Ureter (tissue), 1 donor: ENCODE measurements around the gene TNRC6B. TPM values are rescaled to one million over a fixed set of nuclear protein-coding genes. Genes with fewer than 3 reads are reported as not detected.
"Not testable (repeated sequence)": the region's sequence is repeated elsewhere in the genome, so short reads cannot be mapped to it uniquely, and the experiment has no call there.

Source experiments
- DNase-seq: peaks from one replicate; pipeline ENCODE4 v3.0.0-alpha.2; 2020; ENCODE audit warnings: low spot score
- total RNA-seq: library from RNA; stranded (reverse); gene quantifications from one replicate; pipeline ENCODE4 v1.2.4, GENCODE V29; 2023
- donor health status: DM: yes; HTN: yes; CAD: no.

The TNRC6B gene
- total RNA-seq, 1 donor from 2014 or later = 63.3 TPM

GRCh38 chr22:40348025-40348658 is 170.4 kb downstream of the TNRC6B start:
- no peak for DNase-seq

DNA sequence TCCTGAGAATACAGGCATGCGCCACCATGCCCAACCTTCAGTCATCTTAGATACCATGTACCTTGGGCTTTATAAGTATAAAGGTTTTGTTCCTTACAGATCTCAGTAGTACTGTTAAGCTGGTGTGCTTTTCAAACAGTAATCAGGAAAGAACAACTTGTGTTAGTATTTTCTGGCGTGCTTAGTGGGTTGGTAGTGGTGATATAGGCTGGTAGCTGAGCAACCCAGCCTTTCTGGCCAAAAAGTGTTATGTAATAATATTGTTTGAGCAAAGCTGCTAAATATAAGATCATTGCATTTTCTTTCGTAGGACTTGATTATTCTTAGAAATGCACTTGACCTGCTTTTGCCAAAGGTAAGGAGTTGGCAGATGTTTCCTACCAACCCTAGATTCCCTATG is 175.0 kb downstream of the TNRC6B start:
- no peak for DNase-seq

- no peak for DNase-seq
Measured at GRCh38 chr22:40361100-40361499, 183.4 kb downstream of the TNRC6B start.

DNA sequence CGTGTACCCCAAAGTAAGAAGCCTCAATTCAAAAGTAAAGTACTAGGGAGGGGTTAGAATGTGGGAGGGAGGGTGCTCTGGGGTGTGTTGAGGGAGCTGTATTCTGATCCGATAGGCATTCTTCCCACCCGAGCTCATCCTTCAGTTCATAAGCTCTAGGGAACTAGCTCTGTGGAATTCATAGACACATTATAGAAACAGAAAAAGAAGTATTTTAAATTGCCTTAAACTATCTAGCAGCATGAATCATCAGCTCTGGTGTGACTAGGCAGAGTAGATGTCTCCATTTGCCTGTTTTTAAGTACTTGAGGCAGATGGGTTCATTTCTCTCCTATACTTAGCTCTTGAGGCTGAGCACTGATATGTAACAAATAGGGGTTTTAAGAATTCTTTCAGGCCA is 185.3 kb downstream of the TNRC6B start:
- DNase-seq = no peak

DNA sequence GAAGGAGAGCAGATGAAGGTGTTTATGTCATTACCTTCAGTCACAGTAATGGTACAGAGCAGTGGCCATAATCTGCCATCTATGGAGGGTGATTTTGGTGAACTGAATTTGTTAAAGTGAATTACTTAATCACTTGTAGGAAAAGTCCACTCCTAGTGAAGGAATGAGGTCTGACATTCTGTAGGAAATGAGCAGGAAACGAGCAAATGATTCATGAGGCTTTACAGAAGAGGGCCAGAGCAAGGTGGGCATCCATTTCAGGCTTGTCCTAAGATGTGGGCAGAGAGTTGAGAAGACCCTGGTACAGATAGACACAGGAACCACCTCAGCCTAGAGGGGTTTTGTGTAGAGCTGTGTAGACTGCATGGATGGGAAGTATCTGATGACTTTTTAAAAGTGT is 186.7 kb downstream of the TNRC6B start:
- DNase-seq = no peak

GRCh38 chr22:40366068-40366467 is 188.3 kb downstream of the TNRC6B start:
- no peak for DNase-seq

GRCh38 chr22:40367342-40367741 is 189.6 kb downstream of the TNRC6B start:
- no peak for DNase-seq

- no peak for DNase-seq
Measured at GRCh38 chr22:40368016-40368415, 190.3 kb downstream of the TNRC6B start.

DNA sequence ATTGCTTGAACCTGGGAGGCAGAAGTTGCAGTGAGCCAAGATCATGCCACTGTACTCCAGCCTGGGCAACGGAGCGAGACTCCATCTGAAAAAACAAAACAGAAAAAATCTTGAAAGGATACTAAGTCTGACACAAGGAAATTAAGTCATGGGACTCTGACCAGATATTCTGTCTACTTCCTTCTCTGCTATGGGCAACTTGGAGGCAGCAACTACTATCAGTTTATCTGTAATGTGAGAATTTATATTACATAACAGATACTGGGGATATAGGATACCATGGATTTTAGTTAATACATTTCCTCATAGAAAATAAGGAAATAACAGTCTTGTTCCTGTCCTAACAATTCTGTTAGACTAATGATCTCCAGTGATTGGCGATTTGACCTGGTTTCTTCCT is 191.1 kb downstream of the TNRC6B start:
- DNase-seq = no peak

DNA sequence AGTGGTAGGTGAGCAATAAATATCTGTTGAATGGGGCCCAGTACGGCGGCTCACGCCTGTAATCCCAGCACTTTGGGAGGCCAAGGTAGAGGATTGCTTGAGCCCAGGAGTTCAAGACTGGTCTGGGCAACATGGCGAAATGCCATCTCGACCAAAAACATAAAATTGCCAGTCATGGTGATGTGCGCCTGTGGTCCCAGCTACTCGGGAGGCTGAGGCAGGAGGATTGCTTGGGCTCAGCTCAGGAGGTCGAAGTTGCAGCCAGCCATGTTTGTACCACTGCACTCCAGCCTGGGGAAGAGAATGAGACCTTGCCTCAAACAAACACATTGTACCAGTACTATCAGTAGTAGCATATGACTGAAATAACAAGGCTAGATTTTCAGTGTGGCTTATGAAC is 196.8 kb downstream of the TNRC6B start:
- no peak for DNase-seq

GRCh38 chr22:40376149-40376548 is 198.4 kb downstream of the TNRC6B start:
- DNase-seq = no peak

DNA sequence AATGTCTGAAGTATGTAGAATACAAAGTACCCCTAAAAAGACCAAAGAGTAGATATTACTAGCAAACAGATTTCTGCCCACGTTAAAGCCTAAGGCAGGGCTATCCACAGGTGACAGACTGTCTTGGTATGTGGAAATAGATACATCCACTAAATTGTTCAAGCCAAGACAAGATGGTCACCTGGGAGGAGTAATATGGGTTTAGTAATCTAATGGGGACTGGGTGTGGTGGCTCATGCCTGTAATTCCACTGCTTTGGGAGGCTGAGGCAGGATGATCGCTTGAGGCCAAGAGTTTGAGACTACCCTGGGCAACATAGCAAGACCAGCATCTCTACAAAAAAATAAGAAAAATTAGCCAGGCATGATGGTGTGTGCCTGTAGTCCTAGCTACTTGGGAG is 200.2 kb downstream of the TNRC6B start:
- no peak for DNase-seq

DNA sequence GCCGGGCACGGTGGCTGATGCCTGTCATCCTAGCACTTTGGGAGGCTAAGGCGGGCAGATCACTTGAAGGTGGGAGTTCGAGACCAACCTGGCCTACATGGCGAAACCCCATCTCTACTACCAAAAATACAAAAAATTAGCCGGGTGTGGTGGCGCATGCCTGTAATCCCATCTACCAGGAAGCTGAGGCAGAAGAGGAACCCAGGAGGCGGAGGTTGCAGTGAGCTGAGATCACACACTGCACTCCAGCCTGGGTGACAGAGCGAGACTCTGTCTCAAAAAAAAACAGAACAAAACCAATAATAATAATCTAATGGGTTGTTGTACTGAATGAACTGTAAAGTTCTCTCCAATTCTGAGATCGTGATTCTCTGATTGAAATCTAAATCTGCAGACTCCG is 200.7 kb downstream of the TNRC6B start:
- not testable (repeated sequence) for DNase-seq

DNA sequence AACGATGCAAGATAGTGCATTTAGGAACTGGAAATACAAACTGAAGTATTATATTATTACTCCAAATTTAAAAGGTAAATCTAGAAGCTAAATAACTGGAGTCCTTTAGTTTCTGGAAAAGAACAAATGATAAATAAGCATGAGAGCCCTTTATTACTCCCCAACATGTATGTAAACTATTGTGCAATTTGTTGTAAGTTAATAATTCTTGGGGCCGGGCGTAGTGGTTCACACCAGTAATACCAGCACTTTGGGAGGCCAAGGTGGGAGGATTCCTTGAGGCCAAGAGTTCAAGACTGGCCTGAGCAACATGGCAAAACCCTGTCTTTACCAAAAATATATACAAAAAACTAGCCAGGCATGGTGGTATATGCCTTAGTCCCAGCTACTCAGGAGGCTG is 203.7 kb downstream of the TNRC6B start:
- no peak for DNase-seq

DNA sequence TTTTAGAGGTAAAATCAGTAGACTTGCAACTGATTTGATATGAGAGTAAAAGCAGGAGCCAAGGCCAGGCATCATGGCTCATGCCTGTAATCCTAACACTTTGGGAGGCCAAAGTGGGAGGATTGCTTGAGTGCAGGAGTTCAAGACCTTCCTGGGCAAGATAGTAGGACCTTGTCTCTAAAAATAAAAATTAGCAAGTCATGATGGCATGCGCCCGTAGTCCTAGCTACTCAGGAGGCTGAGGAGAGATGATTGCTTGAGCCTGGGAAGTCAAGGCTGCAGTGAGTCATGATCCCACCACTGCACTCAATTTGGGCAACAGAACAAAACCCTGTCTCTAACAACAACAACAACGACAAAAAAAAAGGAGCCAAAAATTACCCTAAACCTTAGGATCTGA is 206.2 kb downstream of the TNRC6B start:
- DNase-seq = no peak

DNA sequence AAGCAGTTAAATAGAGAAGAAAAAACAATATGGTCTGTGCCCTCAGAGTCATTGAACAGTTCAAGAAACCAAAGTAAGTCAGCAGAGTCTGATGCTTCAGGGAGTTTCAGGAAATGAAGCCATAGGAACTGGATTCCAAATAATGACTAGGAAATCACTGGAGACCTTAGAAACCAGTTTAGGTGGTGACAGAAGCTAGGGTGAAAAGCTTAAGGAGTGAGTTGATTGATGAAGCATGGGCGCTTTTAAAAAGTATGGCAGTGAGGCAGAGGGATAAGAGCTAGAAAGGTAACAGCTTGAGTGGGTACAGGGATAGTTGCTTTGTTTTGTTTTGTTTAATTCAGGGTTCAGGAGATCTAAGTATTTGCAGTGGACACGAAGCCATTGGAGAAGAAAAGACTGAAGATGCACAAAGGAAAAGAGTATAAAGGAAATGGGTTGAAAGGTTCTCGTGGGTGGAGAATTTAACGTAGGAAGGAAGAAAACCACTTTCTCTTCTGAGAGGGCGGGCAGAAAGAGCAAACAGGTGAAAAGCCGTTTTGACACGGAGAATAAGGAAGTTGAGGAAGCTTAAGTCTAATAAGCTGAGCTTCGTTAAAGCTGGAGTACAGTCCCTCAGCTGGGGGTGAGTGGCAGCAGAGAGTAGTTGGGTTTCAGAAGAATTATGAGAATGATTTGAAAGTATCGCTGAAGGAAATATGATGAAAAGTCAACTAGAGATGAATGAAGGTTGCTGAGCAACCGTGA is 207.5 kb downstream of the TNRC6B start:
- no peak for DNase-seq

Other genes with a start within 250 kb of the TNRC6B start
- gene TMA7B, start 217.5 kb upstream of the TNRC6B start, total RNA-seq = 0.47 TPM
- 33.0 TPM for gene FAM83F, start 183.0 kb upstream of the TNRC6B start, total RNA-seq
- 52.3 TPM for gene ADSL, start 168.6 kb downstream of the TNRC6B start, total RNA-seq
- 80.2 TPM for gene SGSM3, start 192.7 kb downstream of the TNRC6B start, total RNA-seq